ENCODE measurements around the gene SYNRG. TPM values are rescaled to one million over a fixed set of nuclear protein-coding genes. Genes with fewer than 3 reads are reported as not detected.
"Not testable (repeated sequence)": the region's sequence is repeated elsewhere in the genome, so short reads cannot be mapped to it uniquely, and the experiment has no call there.

SYNRG gene
- total RNA-seq, 1 experiment from 2014 or later = 127 TPM

- intact Hi-C loops (cut with micrococcal nuclease; ENCODE audit: unreplicated experiment) = no loop called here
- no peak for TF ChIP-seq CTCF (IDR thresholded peaks at IDR 0.05; ENCODE audit: unreplicated experiment)
- CTCF ChIA-PET = interaction anchor here (0.6 kb wide), 2 partner anchors 27 to 1847 kb away, joined by 3 read pairs; no protein-coding TSS in a partner anchor
- DNase-seq = no peak
- H3K27me3 Mint-ChIP-seq (ENCODE audit: unreplicated experiment) = no peaks in the 10 kb centered on the region
- H3K9me3 Mint-ChIP-seq (ENCODE audit: low read depth, unreplicated experiment) = no peaks in the 10 kb centered on the region
- no peak overlapping the region for H3K4me3 Mint-ChIP-seq (ENCODE audit: low read depth, unreplicated experiment)
- H3K4me1 Mint-ChIP-seq (ENCODE audit: low read depth, unreplicated experiment) = peaks cover 7% of the 10 kb centered on the region
- peaks cover 65% of the 10 kb centered on the region for H3K36me3 Mint-ChIP-seq (ENCODE audit: insufficient read depth, unreplicated experiment)
- BruUV-seq (replicated peaks) = no TSS peak
- no peak overlapping the region for H3K27ac Mint-ChIP-seq (ENCODE audit: unreplicated experiment)
Observed at GRCh38 chr17:37614391-37614790, 5.2 kb upstream of the SYNRG start.

DNA sequence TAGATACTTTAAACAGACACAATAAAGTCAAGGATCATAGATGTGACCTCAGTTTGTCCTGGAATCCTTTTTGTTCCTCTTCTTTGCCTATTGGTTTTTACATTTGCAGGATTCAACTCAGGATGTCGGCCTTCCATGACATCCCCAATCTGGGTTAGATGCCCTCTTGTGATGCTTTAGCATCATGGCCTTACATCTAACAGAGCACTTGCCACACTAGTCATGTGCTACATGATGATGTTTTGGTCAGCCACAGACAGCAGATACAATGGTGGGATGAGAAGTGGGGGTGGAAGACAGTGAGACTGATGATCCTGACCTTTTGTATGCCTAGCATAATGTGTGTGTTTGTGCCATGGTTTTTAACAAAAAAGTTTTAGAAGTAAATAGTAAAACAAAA lies 1.8 kb upstream of the SYNRG start:
- Mint-ChIP-seq H3K36me3 (ENCODE audit: insufficient read depth, unreplicated experiment) (peaks cover 78% of the 10 kb centered on the region), H3K4me1 (ENCODE audit: low read depth, unreplicated experiment) (peaks cover 28% of the 10 kb centered on the region), H3K9me3 (ENCODE audit: low read depth, unreplicated experiment) (no peaks in the 10 kb centered on the region), H3K27me3 (ENCODE audit: unreplicated experiment) (no peaks in the 10 kb centered on the region), H3K4me3 (ENCODE audit: low read depth, unreplicated experiment) (no peak overlapping the region), H3K27ac (ENCODE audit: unreplicated experiment) (peak overlapping the region; percentile 21)
- BruUV-seq (replicated peaks) = no TSS peak
- TF ChIP-seq CTCF (IDR thresholded peaks at IDR 0.05; ENCODE audit: unreplicated experiment) = no peak
- intact Hi-C loops (cut with micrococcal nuclease; ENCODE audit: unreplicated experiment) = no loop called here
- CTCF ChIA-PET = interaction anchor here (1.0 to 1.9 kb wide), 3 partner anchors 33 to 205 kb away, joined by 3 to 4 read pairs (median 3); no protein-coding TSS in a partner anchor
- DNase-seq = no peak

- H3K4me3 Mint-ChIP-seq (ENCODE audit: low read depth, unreplicated experiment) = peak overlapping the region; percentile 97
- DNase-seq; BruUV-seq (replicated peaks); intact Hi-C loops (cut with micrococcal nuclease; ENCODE audit: unreplicated experiment); H3K27me3 Mint-ChIP-seq (ENCODE audit: unreplicated experiment); H3K9me3 Mint-ChIP-seq (ENCODE audit: low read depth, unreplicated experiment): not testable (repeated sequence)
- peaks cover 34% of the 10 kb centered on the region for H3K4me1 Mint-ChIP-seq (ENCODE audit: low read depth, unreplicated experiment)
- H3K36me3 Mint-ChIP-seq (ENCODE audit: insufficient read depth, unreplicated experiment) = peaks cover 77% of the 10 kb centered on the region
- H3K27ac Mint-ChIP-seq (ENCODE audit: unreplicated experiment) = peak overlapping the region; percentile 94
- CTCF ChIA-PET = interaction anchor here (0.6 to 2.3 kb wide), 16 partner anchors 8 to 1757 kb away, joined by 3 to 21 read pairs (median 5); partner anchors contain the start of gene DDX52
Observed at GRCh38 chr17:37610041-37610420, 813 bp upstream of the SYNRG start.

GRCh38 chr17:37608351-37609169 lies 658 bp downstream of the SYNRG start:
- CTCF ChIA-PET = interaction anchor here (0.5 to 2.3 kb wide), 25 partner anchors 9 to 1006 kb away, joined by 3 to 21 read pairs (median 4); partner anchors contain the start of gene DDX52
- H3K4me3 Mint-ChIP-seq (ENCODE audit: low read depth, unreplicated experiment) = peak overlapping the region; percentile 97
- no peak for DNase-seq

More at GRCh38 chr17:37608351-37609169, 658 bp downstream of the SYNRG start:
- intact Hi-C loops (cut with micrococcal nuclease; ENCODE audit: unreplicated experiment) = loop anchor here (2.0 to 5.0 kb wide), 2 partner anchors 20 to 81 kb away; no protein-coding TSS in a partner anchor
- no peaks in the 10 kb centered on the region for H3K9me3 Mint-ChIP-seq (ENCODE audit: low read depth, unreplicated experiment)
- TF ChIP-seq CTCF (IDR thresholded peaks at IDR 0.05; ENCODE audit: unreplicated experiment) = no peak
- peaks cover 34% of the 10 kb centered on the region for H3K4me1 Mint-ChIP-seq (ENCODE audit: low read depth, unreplicated experiment)
- BruUV-seq (replicated peaks) = TSS peak; percentile 32
- peak overlapping the region; percentile 94 for H3K27ac Mint-ChIP-seq (ENCODE audit: unreplicated experiment)
- H3K36me3 Mint-ChIP-seq (ENCODE audit: insufficient read depth, unreplicated experiment) = peaks cover 65% of the 10 kb centered on the region
- H3K27me3 Mint-ChIP-seq (ENCODE audit: unreplicated experiment) = no peaks in the 10 kb centered on the region
